NCI-H2029 (cell line): Measurements from ENCODE around the gene MPPED2.

ENCODE experiments used
- DNase-seq: peaks from one replicate; lab custom pipeline; 2025; lab: John Stamatoyannopoulos, UW

Gene MPPED2, protein sequence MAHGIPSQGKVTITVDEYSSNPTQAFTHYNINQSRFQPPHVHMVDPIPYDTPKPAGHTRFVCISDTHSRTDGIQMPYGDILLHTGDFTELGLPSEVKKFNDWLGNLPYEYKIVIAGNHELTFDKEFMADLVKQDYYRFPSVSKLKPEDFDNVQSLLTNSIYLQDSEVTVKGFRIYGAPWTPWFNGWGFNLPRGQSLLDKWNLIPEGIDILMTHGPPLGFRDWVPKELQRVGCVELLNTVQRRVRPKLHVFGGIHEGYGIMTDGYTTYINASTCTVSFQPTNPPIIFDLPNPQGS

DNA sequence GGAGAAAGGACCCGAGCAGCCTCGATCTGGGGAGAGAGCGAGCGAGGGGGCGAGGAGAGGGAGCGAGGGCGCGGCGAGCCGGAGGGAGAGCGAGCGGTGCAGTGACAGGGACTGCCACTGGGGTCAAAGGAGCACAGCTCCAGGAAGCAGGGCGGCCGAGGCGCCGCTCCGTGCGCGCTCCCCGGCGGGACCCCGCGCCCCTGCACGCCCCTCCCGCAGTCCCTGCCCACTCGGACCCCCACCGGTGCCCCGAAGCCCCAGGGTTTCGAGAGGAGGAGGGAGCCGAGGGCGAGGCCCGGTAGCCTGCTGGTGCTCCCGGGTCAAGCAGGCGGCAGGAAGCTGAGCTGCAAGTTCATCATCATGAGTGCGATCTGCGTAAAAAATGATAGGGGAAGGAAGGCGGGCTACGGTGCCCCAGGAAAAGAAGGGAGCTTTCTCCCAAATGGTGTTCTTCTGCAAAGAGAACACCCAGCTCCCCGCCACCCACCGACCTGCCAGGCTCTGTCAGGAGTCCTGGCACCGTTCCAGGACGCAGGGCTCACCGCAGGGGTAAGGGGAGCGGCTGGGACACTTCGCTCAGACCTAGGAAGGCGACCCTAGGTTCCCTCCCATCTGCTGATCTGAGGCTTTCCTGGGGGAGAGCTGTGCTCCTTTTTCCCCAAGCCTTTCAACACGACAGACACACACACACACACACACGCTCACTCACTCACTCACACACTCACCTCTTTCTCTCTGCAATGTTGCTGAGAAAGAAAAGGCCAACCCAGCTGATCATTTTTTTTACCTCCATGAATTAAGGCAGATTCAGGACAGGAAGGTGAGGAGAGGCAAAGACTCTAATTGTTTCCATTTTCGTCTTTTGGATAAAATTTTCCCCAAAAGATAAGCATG, at the start of gene MPPED2:
Gene MPPED2, minus strand, starts transcription at position 103 of the 894 bp plus-strand sequence. CDS start 5,980 bp downstream, outside the sequence.
- no peak for DNase-seq

DNA sequence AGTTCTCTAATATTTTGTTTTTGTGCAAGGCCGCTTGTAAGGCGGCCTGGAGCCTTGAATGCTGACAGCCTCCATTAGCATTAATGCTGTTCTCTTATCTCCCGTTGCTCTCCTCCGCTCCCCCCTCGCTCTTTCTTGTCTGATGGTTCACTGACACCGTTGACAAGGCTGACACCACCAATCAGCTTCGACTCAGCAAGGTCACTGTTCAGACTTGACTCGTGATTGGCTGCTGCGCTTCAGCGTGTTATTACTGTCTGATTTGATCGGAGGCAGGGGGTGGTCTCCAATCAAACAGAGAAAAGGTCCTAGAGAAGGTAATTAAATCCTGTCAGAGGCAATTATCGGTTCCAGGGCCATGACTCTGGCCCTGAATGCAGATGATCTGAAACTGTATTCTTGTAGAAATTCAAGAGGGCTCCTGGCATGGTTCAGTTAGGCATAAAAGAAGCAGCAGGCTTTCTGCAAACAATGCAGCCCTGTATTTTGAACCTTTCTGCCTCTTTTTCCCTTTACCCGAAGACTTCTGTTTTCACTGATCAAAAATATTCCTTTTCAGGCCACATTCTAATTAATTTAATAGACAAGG, 49.3 kb upstream of the MPPED2 start:
- DNase-seq = no peak

DNA sequence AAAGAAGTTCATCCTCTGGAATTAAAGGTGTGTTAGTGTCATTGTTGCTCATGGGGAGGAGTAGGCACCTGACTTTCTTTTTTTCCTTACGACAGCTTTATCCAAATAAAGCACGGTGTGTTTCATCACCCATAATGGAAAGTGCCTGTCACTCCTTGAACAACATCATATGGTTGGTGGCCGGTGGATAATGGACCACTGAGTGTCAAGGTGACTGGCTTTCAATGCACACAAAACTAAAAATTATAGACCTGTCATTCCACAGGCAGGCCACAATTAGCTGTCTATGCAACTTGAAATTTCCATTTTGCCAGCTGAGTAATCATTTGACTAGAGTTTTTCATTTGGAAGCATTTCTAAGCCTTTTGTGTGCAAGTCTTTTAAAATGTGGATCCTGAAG, 45.0 kb upstream of the MPPED2 start:
- no peak for DNase-seq

DNA sequence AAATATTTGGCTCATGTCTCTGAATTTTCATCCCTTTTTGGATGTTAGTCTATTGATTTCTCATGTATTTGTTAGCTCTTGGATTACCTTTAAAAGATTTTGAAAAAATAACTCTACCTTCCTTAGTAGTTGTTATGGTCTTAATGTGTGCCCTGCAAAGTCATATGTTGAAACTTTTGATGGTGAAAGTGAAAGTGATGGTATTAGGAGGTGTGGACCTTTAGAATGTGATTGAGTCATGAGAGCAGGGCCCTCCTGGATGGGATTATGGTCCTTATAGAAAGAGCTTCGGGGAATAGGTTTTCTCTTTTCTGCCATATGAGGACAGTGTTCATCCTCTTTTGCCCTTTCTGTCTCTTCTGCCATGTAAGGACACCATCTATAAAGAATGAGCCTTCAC, 33.6 kb upstream of the MPPED2 start:
- no peak for DNase-seq

DNA sequence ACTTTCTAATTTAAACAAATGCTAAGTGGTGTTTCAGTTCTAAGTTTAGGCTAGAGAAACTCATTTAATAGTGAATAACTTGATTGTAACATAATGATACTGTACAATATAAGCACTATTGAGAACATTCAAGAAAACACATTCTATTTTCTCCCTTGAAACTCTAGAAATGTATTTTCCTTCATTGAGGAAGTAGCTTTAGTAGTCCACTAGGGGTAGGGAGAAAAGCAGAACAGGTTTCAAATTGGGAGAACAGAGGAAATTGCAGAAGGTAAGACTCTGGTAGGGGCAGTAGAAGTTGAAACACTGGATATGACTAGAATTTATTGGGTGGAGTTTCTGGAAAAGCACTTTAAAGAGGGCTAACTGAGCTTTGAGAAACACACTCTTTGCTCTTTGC, 31.6 kb upstream of the MPPED2 start:
- DNase-seq = no peak

DNA sequence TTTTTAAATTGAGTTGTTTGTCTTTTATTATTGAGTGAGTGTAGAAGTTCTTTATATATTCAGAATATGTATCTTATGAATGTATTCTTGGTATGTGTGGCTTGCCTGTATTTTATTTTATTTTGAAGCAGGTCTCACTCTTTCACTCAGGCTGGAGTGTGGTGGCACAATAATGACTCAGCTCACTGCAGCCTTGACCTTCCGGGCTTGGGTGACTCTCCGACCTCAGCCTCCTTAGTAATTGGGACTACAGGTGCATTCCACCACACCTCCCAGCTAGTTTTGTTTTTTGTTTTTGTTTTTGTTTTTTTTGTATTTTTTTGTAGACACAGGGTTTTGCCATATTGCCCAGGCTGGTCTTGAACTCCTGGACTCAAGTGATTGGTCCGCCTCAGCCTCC, 24.5 kb upstream of the MPPED2 start:
- no peak for DNase-seq

DNA sequence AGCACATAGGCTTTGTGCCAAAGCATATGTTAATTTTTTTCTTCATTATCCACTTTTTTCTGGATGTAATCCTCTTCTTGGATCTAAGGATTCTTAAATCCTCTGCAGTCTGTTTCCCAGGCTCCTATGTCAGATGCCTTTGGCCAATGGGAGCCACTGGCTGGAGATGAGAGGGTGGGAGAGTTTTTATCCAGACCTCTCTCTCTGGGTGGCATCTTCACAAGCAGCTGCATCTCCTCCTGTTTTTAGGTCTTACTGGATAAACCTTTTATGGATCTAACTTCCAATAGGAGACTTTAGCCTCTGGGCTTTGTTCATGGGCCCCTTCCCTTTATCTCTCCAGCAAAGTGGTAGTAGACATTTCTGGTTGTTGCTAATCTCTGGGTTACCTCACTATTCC, 22.4 kb upstream of the MPPED2 start:
- DNase-seq = no peak

DNA sequence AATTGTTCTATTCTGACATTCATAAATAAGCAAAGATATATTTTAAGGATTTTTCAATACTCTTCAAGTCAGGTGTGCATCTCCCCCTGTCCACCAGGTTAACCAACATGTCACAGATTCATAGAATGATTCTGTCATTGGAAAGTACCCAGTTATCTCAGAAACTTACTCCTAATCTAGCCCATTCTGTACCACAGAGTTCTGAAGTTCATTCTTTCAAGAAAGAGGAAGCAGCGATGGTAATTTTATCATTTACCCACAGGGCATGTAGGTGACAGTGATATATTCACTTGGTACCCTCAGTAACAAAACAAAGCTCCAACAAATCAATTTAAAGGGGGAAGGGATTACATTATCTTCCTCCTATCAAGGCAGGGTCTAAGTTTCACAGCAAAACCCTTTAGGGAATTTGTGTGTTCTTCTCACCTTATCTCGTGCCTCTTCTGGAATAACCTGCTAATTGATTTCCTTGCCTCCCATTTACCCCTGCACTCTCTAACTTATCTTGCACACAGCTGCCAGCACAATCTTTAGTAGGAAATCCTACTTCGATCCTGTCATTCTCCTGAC, 19.0 kb upstream of the MPPED2 start:
- no peak for DNase-seq

DNA sequence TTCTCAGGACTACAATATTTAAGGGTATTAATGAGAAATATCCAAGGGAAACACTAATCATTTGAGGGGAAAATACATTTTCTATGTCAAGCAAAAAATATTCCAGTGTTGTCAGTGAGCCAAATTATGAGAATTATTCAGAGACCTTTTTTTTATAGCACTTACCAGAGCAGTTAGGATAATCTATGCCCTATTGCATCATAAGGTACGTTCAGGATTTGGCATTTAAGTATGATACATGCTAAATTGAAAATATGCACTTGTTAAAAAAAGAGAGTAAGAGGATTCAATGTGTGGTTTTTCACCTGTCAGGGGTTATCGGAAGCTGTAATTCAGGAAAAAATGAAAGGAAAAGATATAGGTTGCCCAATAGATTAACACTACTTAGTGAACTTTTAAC, 17.2 kb upstream of the MPPED2 start:
- no peak for DNase-seq

DNA sequence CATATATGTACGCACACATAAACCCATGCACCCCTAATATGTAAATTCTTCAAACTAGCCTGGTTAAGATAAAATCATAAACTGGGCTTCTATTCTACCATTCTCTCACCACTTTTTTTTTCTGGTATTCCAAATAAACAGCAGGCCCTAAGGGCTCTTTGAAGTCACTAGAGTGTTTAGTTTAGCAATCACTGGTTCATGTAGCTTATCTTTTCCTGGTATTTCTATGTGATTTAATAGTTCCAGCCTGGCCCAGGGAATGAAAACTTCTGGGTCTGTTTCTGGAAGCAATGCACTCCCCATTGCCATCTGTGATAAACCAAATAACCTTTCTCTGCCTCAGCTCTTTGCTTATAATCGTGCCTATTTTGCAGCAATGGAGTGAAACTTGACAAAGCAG, 10.7 kb upstream of the MPPED2 start:
- DNase-seq = no peak

DNA sequence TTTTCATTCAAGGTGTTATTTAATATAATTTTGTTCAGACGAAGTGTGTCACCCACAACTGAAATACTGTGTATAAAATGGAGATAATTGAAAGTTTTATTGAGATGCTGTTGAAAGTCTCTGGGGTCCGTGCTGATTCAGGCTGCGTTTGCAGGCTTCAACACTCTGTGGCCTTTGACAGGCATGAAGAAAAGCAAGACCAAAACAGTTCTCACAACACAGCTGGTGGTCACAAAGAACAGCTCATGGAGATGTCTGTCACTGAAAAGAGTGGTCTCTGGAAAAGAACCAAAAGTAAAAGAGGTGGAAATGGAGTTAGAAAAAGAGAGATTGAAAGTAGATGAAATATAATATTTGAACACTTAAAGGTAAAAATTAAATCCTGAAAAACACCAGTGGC, 9.8 kb upstream of the MPPED2 start:
- no peak for DNase-seq

DNA sequence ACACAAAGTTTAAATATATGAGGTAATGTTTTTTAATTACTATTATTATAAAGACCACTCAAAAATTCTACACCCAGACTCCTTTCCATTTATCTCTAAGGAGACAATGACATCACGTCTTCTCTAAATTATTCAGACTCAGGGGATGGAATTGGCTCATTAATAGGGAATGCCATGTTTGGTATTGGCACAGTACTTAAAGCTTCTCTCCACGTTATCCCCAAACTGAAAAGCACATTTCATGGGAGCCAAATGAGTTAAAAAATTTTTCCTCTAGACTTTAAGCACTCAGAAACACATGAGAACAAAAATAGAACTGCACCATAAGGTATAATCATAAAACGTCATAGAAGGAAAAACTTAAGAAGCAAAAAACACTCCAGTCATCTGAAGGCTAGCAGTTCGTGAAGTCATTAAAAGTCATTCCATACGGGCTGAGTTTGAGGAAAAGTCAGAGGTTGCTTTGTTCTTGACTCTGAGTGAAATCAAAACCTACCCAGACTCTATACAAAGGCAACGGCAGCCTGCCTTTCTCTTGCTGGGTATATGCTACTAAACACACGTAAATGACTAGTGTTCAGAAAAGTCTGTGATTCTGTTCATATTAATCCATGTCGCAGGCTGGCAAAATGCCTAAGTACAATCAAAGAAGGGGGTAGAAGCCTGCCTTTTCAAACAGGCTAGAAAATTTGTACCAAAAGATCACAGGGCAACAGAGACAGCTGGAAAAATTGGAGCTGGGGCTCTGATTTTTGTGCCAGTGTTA, 8.7 kb upstream of the MPPED2 start:
- no peak for DNase-seq

DNA sequence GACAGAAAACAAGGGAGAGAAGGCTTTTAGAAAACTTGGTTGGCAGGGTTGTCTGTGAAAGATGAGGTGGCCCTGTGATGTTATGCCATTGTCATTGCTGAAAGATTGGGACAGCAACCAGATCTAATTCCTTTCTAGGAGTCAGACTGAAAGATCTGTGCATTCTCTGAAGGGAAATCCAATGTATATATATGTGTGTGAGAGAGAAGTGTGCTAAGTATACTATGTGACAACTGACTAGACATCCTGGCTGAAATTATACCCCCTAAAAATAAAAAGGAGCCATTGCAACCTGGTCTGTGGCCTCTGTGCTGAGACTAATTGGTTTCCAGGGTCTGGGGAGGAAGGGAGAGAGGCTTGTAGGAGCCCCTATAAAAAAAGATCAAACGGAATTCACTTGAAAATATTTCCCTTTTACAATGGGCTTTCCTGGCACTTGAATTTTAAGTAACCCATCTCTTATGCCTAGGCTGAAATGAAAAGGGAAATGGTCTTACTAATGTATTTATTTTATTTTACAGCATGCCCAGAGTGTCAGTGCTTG, 1.2 kb upstream of the MPPED2 start:
- DNase-seq = no peak

DNA sequence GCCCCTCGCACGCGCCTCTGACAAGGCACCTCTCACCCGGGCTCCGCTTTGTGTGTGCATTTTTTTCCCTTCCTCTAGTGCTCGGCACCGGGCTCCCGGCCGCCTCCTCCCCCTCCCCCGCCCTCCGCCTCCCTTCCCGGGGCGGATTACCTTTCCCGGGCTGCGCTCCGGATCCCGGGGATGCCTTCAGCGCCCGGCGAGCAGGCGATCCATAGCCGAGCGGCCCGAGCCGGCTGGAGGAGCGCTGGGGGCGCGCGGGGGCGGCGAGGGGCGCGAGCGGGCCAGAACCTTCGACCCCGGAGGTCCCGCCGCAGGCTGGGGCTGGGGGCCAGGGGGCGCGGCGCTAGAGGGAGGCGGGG, 282 bp downstream of the MPPED2 start:
- DNase-seq = no peak

DNA sequence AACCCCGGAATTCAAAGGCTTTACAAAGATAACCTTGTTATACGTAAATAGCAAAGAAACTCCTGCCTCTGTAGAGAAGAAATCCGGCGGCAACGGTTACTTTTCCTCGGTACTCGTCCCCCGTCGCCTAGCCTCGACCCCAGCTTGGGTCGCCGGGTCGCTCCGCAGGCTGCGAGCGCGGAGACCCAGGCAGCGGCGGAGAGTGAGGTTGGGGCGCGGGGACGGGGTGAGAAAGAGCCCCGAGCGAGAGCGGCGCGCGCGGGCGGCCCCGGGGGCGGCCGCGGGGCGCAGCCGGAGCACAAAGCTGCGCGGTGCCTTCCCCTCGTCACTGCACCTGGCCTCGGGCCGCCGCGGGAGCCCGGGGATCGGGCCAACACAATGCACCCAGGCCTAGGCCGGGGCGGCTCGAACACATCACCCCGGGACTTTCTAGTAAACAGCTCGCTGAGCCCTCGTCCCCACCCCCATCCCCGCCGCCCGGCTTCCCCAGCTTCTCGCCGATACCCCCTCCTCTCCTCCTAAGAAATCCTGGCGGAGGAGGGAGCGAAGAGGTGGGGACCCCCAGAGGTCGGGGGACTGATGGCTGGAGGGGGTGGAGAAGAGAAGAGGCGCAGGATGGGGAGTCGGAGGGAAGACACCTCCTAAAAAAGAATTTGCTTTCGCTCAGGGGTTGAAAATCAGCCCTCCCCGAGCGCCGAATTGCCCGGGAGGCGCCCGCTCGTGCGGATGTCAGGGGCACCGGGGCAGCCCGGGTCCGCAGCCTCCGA, 845 bp downstream of the MPPED2 start:
- DNase-seq = no peak

DNA sequence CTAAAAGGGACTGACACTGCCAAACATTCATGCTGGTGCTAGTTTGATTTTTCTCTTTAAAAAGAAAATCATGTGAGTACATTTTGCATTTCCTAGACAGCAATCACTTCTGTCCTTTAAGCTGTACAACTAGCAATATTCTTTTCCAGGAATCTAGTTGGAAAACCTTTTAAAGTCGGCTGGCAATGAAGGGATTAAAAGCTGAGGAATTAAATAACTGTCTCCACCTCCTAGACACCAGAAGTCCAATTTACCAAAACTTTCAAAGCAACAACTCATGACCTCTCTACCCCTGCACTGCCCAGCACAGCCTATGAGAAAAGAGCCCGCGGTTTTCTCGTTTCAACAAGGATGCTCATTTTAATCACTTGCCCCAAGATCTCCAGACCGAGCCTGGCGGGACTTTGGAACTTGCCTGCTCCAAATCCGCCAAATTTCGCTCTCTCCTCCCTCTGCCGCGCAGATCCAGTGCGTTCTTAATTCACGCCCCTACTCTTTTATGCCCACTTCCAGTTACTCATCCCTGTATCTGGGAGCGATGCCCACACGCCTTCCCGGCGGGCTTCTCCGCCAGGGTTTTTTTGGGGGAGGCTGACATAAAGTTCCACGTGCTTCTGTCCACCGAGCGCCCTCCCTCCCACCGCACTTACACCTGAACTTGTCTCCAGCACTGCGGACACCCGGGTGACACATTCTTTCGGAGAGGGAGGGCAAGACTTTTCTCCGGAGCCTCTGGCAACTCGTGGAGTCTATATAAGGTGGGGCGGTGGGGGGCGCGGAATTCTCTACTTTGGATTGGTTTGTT, 2.5 kb downstream of the MPPED2 start:
- DNase-seq = no peak

DNA sequence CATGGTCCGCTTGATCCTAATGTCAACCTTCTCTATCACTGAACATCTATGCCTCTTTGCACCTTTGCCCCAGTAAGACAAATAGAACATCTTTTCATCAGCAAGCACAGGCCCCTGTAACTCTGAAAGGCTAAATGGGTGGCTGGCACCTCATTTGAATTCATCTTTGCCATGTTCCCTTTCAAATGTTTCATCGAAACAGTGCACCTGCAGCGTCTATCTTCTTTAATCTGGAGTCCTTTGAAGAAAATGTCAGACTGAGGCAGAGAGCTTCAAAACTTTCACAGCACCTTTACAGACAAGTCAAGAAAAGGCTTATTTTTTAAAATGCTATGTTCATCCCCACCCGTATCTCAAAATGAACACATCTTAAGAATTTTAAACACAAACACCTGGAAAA, 3.4 kb downstream of the MPPED2 start:
- DNase-seq = no peak

DNA sequence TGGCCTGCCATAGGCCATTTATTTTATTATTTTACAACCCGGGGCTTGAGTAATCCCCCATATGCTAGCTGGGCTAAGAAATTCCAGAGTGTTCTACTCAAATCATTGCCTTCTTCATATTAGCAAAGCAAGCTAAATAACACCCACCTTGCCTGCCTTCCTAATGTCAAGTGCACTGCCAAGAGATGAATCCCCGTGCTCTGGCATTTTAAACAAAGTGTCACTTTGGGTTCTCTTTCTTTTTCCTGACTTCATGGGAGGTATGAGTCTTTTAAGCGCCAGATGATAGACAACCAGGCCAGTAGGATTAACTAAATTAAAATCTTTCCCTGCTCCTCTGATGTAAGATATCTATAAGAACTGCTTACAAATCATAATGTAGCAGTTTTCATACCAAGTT, 4.5 kb downstream of the MPPED2 start:
- DNase-seq = no peak

DNA sequence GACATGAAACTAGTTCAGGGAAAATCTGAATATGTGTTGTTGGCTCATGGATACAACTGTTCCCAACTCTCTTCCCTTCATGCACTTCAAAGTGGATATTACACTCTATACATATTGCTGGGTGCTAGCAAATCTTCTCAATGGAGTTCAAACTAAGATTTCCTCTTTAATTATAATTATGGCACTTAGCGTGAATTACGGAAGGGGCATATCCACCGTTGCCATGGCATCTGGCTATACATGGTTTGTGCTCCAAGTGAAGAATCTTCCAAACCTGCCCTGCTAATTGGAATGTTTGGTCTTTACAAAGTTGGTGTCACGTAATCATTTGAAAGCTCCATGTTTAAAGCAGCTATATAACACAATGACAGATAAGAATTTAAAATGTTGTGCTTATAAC, 5.6 kb downstream of the MPPED2 start:
- no peak for DNase-seq
